HG03571 (cell line): ENCODE data around the gene RASSF4.
A peak's percentile ranks its signal among the peaks of the same experiment; 100 is the strongest.

Experiments
- ATAC-seq: cut with Tn5 transposase; IDR thresholded peaks from one replicate; pipeline ENCODE4 v1.9.1; 2021; ENCODE audit not compliant: unreplicated experiment

The RASSF4 gene

GRCh38 chr10:44926751-44927351 is 32.8 kb upstream of the RASSF4 start:
- no peak for ATAC-seq

DNA sequence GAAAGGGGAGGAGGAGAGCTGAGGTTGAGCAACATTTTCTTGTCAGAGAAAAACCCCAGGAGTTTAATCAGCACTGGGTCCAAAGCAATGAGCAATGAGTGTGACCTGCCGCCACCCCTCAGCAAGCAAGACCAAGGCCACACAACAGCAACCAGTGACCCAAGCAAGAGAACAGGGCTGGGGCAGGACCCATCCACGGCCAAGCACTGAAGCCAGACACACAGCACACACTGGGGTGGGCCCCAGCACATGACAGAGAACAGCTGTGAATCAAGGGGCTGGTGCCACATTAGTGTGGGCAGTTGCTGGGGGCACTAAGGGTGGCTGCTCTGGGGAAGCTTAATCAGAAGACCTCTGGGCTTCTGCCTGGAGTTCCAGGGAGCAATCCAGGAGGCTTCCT is 32.2 kb upstream of the RASSF4 start:
- no peak for ATAC-seq

DNA sequence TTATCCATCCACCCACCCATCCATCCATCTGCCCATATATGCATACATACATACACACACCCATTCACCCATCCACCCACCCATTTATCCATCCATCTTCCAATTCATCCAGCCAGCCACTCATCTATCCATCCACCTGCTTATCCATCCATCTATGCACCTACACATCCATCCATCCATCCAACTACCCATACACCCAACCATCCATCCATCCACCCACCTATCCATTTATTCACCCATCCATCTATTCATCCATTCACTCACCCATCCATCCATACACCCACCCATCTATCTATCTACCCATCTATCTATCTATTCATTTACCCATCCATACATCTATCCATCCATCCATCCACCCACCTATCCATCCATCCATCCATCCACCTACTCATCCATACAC is 31.1 kb upstream of the RASSF4 start:
- no peak for ATAC-seq

- ATAC-seq, result no peak
These were observed 30.0 kb upstream of the RASSF4 start for GRCh38 chr10:44929356-44930255.

- ATAC-seq, result no peak
These were observed 28.5 kb upstream of the RASSF4 start for GRCh38 chr10:44930904-44931620.

- no peak for ATAC-seq
These were observed 27.7 kb upstream of the RASSF4 start for GRCh38 chr10:44931621-44932516.

GRCh38 chr10:44932517-44933450 is 26.8 kb upstream of the RASSF4 start:
- ATAC-seq, result peak; percentile 96

DNA sequence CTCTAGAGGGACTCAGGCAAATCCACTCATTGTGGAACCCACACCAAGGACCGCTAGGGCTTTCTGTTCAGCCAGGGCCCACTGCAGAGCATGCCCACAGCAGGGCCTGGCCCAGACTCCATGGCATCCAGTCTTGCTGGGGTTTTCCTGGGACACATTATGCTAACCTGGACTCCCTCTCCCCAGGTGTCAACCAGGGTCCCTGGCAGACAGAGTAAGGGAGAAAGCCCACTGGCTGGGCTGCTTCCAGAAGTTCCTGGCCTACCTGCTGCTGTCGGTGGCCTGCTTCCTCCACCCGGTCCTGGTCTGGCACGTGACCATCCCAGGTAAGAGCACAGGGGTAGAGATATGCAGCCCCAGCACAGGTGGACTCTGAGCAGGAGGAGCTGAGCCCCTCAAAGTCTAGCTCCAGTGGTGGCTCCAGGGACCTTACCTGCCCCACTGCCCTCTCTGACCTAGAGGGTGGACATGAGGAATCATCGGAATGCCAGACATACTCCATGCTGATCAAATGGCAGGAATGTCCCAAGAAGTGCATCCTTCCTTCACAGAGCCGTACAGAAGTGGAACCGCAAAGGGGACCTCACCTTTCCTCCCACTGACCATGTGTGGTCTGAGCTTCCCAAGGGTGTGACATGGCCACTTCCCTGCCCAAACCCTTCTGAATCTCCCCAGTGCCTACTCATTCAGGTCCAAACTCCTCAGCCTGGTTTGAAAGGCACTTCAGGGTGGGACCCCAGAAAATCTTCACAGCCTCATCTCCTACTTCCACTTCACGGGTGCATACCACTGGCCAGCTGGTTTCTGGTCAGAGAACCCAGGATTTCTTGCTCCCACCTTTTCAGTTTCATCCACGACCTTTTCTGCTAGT is 25.9 kb upstream of the RASSF4 start:
- no peak for ATAC-seq

GRCh38 chr10:44934416-44935200 is 25.0 kb upstream of the RASSF4 start:
- ATAC-seq, result no peak

DNA sequence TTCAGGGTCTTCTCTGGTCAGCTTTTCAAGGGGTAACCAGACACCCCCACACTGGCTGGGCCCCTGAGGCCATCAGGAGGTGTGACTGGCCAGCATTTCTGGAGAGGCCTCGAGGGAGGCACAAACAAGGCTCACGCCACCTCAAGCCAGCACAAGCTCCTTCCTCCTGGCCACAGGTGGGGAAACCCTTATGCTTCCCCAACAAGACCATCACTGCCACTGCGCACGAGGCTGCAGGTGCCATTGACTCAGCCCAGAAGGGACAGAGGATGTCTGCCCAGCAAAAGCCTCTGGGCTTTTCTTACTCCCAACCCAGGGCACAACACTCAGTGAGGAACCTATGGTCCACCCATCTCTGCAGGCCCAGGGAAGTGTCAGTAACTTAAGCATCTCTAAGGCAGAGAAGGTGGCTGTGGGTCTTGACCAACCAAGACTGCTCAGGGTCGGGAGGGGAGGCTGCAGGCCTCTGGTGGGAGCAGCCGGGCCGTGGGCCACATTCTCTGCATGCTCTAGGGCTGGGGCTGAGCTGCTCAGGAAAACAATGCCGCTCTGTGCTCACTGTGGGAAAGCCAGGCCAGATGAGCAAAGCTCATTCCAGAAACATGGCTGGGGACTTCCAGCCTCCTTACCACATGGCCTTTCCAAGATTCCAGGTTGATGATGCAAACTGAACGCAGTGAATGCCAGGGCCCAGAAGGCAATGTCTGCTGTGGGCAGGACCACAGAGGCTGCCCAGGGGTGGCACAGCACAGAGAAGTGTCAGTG is 24.2 kb upstream of the RASSF4 start:
- no peak for ATAC-seq

DNA sequence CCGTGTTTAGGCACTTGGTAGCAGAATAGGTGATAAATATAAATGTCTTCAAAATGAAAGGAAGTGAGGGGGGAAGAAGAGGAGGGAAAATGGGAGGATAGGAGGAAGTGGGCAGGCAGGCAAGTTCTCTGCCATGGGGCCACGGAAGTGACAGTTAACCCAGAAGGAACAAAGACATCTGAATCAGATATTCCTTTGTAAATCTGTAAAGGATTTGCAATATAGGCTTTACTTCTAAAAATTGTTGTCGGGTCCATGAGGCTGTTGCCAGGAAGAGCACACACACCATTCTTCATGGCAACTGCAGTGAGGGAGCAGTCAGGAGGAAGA is 23.7 kb upstream of the RASSF4 start:
- ATAC-seq, result no peak

DNA sequence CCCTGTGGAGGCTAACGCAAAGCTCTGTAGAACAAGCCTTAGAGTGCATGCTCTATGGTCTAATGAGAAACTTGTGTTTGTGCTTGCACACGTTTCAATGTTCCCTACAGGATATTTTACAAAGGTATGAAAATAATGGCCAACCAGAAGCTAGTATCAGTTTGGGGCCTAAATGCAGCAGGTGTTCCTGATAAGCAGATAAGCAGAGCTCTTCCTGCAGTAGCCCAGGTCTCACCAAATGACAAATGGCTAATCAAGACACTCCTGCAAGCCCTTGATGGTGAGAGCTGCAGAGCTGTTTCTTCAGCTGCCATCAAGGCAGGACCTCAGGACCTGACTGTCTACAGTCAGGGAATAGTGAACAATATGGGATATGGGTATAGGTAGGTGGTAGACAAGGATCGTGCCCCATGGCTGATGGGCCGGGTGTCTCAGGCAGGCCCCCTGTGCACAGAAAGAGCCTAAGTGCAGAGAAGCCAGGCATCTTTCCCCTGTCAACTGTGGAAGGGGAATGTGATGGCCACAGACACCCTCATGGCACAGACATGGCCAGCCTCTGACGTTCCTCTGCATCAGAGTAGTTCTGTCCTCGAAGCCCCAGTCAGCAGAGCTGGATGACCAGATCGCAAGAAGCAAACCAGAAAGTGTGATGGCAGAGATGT is 23.2 kb upstream of the RASSF4 start:
- no peak for ATAC-seq

DNA sequence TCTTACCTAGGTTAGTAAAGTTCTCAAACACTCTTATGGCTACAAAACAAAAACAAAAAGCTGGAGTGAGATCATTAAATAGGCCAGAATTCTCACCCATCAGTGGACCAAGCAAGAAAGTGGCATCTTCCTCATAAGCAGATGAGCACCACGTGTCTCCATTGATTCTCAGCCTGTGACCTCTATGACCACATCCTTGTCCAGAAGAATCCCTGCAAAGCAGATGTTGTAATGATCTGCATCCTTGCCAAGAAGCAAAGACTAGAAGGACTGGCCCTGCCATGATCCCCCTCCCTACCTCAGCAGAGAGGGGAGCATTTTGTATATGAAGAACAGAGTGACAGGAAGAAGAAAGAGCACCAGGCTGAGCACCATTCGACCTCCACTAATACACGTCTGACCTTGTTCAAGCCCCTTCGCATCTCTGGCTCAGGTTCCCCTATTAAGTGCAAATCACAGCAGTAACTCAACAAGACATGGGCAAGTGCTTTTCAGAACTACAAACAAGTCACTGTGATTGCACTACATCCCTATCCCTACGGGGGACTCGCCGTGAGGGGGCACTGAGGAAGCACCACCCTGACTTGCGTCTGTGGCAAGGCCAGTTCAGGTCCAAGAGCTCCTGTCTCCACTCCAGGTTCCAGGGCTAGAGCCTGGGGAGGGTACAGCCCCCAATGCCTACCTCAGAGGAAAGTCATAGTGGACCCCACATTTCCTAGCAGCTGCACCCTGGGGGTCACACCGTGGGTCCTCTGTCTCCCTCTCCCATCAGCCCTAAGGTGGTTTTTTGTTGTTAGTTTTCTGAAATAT is 22.2 kb upstream of the RASSF4 start:
- ATAC-seq, result no peak

- ATAC-seq, result no peak
These were observed 20.6 kb upstream of the RASSF4 start for GRCh38 chr10:44938956-44939355.

DNA sequence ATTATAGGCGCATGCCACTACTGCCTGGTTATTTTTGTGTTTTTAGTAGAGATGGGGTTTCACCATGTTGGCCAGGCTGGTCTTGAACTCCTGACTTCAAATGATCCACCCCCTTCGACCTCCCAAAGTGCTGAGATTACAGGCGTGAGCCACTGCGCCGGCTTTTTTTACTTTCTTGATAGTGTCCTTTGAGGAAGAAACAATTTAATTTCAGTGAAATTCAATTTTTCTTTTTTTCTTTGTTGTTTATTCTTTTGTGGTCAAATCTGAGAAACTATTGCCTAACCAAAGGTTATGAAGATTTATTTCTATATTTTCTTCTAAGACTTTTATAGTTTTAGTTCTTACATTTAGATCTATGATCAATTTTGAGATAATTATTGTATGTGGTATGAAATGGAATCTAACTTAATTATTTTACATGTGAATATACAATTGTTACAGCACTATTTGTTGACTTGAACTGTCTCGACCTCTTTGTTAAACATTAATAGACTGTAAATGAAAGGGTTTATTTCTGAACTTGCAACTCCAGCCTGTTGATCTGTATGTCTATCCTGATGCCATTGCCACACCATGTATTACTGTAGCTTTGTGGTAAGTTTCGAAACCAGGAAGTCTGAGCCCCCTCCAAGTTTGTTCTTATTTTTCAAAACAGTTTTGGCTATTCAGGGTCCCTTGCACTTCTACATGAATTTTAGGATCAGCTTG is 19.8 kb upstream of the RASSF4 start:
- no peak for ATAC-seq
